ENCODE measurements around the gene U2AF2.

GRCh38 chr19:55666343-55667005 is 11.6 kb downstream of the U2AF2 start:
- TF ChIP-seq EZH2phosphoT487 (IDR thresholded peaks at IDR 0.05; ENCODE audit: borderline replicate concordance, low read length): no peak
- TF ChIP-seq, protein P1, sequence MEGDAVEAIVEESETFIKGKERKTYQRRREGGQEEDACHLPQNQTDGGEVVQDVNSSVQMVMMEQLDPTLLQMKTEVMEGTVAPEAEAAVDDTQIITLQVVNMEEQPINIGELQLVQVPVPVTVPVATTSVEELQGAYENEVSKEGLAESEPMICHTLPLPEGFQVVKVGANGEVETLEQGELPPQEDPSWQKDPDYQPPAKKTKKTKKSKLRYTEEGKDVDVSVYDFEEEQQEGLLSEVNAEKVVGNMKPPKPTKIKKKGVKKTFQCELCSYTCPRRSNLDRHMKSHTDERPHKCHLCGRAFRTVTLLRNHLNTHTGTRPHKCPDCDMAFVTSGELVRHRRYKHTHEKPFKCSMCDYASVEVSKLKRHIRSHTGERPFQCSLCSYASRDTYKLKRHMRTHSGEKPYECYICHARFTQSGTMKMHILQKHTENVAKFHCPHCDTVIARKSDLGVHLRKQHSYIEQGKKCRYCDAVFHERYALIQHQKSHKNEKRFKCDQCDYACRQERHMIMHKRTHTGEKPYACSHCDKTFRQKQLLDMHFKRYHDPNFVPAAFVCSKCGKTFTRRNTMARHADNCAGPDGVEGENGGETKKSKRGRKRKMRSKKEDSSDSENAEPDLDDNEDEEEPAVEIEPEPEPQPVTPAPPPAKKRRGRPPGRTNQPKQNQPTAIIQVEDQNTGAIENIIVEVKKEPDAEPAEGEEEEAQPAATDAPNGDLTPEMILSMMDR (conservative IDR thresholded peaks at IDR 0.05; ENCODE audit: low read depth, low read length): no peak
